NCI-H82 treated with DMSO at 0.1 percent for 48 hours (cell line): ENCODE results near the gene ZKSCAN3.
A peak's percentile ranks its signal among the peaks of the same experiment; 100 is the strongest.
"Not testable (repeated sequence)": the region's sequence is repeated elsewhere in the genome, so short reads cannot be mapped to it uniquely, and the experiment has no call there.

Experiments used
- DNase-seq: peaks from one replicate; lab custom pipeline; 2025; ENCODE audit not compliant: unreplicated experiment; lab: John Stamatoyannopoulos, UW

Gene ZKSCAN3

DNA sequence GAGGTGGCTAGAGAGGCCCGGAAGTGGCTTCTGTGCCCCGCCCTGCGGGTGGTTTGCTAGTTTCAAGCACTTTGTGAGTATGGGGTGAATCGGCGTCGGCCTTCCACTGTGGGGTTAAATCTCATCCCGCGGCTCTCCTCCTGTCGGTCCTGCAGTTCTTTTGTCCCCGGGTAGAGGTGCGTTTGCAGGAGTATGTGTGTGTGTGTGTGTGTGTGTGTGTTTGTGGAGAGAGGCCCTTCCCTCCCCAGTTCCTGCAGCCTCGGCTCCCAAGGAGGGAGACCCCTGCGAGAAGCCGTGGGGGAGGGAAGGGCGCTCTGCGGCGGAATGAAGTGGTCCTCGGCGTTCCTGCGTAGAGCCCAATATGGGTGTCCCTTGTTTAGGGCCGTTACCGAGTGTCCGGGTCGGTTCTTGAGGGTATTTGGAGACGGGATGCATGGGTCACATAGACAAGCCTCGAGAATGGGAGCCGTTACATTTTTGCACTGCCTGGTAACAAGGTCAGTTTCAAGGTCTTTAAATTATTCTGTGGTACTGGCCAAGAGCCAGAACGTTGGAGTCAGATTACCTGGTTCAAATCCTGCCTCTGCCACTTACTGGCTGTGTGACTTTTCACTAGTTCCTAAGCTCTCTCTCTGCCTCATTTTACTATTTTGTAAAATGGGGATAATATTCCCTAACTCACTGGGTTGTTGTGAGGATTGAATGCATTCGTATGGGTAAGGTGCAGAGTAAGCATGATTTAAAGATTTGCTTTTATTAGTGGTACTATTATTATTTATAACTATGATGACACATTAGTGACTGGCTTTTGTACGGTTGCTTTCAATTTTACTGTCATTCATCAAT, at the start of gene ZKSCAN3:
ZKSCAN3 (plus strand) TSS at position 56 of the 846 bp plus-strand sequence. CDS start 9,640 bp downstream, outside the sequence.
- DNase-seq = peak; percentile 69

DNA sequence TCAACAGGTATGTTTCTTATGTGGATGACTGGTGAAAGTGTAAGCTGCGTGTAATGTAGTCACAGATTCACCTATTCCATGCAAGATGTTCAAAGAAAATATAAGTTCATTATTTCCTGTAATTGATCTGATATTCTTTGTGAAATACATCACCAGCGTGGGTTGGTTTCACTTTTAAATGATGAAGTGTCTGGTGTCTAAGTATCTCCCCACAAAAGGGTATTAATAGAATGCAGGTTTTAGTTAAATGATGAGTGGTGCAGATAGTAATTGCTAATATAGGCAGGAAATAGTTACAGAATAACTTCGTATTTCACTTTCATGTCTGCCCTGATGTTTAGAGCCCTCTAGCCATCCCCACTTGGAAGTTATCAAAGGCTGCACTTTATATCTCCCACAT, 46.2 kb upstream of the ZKSCAN3 start:
- no peak for DNase-seq

DNA sequence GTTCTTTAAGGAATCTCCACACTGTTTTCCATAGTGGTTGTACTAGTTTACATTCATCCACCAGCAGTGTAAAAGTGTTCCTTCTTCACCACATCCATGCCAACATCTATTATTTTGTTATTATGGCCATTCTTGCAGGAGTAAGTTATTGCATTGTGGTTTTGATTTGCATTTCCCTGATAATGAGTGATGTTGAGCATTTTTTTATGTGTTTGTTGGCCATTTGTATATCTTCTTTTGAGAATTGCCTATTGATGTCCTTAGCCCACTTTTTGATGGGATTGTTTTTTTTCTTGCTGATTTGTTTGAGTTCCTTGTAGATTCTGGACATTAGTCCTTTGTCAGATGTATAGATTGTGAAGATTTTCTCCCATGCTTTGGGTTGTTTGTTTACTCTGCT, 43.4 kb upstream of the ZKSCAN3 start:
- DNase-seq = not testable (repeated sequence)

DNA sequence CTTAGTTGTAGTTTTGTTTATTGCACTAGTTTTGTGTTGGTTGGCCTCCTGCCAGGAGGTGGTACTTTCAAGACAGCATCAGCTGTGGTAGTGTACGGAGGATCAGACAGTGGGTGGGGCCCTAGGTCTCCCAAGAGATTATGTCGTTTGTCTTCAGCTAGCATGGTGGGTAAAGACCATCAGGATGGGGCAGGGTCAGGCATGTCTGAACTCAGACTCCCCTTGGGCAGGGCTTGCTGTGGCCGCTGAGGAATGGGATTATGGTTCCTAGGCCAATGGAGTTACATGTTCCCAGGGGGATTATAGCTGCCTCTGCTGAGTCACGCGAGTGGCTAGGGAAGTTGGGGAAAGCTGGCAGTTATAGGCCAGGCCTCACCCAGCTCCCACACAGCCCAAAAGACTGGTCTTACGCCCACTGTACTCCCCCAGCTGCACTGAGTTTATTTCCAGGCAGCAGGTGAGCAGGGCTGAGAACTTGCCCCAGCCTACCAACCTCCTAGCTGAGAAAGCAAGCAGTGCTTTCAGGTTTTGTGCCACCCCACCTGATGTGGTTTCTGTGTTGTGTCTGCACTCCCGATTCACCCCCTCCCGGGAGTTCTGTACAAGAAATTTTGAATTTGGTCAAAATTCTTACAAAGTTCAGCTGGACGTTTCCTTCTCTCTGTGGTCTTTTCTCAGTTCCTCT, 38.5 kb upstream of the ZKSCAN3 start:
- peak; percentile 82 for DNase-seq

DNA sequence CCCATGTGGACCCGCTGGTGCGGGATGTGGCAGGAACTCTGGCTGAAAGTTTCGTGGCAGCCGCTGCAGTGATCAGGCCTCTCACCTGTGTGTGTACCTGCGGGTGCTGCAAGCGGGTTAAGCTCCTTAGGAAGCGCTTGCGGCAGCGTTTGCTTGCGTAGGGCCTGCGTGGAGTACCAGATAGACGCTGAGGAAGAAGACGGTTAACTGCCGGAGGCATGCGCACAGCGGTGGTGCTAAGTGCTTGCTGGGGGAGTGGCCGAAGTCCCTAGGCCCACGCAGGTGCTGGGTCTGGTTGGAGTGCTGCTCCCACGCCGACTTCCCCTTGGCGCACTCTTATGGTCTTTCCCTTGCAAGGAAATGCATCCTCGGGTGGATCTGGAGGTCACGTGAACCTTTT, 36.8 kb upstream of the ZKSCAN3 start:
- DNase-seq = no peak

DNA sequence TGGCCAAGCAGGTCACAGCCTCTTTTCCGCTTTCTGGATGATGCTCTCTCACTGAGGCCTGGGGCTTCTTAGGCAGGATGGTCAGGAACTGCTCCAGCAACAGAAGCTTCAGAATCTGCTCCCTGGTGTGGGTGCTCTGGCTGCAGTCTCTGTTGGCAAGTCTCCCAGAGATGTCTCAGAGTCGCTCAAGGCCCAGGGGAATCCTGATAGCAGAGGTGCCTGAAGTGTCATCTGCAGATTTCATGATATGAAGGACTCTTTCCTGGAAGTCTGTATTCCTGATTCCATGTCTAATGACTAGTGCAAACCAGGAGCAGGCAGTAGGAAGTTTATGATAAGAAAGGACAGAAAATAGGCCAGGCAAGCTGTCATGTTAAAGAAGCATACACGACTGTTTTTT, 34.1 kb upstream of the ZKSCAN3 start:
- DNase-seq = no peak

DNA sequence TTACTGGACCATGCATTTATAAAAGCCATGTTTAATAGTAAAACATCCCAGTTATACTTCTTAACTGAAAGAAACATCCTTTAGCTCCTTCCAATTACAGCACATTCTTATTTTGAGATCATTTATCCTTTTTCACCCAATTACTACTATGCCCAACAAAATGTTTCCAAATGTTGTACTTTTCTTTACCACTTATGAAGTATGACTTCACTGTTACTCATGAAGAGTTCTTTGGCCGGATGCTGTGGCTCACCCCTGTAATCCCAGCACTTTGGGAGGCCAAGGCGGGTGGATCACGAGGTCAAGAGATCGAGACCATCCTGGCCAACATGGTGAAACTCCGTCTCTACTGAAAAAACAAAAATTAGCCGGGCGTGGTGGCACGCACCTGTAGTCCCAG, 31.9 kb upstream of the ZKSCAN3 start:
- not testable (repeated sequence) for DNase-seq

DNA sequence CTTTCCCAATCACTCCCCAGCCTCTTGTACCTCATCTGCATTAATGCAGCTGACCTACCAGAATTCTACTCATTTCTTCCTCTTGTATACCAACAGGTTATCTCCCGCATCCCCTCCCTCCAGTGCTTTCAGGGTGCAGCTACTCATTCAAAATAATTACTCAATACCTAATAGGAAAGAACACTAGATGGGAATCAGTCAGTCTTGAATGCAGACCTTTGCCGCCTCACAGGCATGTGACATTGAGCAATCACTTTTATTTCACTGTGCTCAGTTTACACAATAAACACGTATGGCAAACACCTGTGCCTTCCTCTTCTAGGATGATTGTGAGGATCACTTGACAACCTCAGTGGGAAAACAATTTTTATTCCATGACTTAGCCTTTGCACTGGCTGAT, 27.1 kb upstream of the ZKSCAN3 start:
- no peak for DNase-seq

DNA sequence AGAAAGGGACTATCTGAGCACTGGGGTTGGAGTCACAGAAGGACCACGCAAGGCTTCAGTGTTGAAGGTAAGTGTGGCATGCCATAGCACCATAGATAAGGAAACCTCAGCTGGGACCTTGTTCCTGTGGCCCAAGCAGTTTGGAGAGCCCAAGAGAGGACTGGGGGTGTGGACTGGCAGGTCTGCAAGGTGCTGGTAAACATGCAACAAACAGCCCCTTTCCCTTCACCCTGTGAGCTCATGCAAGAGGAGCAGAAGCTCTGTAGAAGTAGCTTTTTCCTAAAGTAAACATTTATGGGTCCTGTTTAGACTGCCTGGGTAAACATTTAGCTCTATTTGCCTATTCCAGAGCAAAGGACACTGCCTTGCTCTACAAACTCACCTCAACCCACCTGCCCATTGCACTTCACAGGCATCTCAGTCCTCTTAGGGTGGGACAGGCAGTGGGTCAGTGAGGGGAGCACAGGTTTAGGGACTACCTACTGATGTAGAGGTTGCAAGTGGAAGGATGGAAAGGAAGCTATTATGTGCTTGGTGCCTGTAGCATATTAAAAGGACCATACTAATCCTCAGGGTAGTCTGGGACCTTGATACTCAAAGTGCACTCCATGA, 25.8 kb upstream of the ZKSCAN3 start:
- DNase-seq = no peak

DNA sequence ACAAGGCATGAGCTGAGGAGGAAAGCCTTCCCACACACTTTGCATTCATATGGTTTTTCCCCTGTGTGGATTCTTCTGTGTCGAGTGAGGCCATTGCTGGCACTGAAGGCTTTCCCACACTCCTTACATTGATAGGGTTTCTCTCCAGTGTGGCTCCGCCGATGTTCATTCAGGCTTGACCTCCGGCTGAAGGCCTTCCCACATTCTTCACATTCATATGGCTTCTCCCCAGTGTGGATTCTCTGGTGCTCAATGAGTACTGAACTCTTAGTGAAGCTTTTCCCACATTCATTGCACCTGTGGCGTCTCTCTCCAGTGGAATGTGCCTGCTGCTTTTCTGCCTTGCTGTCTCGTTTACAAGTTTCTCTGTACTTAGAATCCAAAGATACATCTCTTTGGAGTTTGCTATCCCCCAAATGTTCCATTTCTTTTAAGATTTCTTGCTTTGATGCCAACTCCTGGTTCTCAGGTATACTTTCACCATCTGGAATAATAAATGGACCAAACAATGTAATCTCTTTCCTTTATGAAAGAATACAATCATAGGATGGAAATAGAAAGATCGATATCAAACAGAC, 23.3 kb upstream of the ZKSCAN3 start:
- DNase-seq = no peak

DNA sequence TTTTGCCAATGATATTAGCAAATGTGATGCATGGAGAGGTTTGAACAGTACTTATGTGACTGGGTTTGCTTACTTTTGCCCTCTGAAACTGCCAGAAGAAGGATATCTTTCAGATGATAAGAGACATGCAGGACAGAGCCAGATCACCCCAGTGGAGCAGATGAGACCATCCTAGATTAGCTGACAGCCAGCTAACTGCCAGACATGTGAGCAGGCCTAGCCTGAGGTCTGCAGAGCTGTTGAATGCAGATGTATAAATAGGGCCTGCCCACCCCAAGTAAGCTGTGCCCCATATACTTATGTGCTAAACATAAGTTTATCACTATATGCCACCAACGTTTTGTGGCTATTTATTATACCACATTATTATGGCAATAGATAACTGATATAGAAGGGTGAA, 19.7 kb upstream of the ZKSCAN3 start:
- DNase-seq = no peak

DNA sequence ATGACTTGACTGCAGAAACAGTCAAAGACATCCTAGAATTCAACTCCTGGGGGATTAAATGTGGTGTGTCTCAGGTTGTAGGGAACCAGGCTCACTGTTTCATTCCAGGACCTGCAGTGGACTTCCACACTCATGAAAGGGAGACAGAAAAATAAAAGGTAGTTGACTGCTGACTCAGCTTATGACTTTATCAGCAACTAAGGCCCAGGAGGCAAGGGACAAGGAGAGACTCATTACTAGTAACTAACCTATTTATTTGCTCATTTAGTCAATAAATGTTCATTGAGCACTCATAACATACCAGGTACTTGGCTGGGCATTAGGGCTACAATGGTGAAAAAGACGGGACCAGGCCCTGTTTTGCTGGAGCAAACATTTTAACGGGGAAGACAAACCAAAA, 16.7 kb upstream of the ZKSCAN3 start:
- DNase-seq = no peak

DNA sequence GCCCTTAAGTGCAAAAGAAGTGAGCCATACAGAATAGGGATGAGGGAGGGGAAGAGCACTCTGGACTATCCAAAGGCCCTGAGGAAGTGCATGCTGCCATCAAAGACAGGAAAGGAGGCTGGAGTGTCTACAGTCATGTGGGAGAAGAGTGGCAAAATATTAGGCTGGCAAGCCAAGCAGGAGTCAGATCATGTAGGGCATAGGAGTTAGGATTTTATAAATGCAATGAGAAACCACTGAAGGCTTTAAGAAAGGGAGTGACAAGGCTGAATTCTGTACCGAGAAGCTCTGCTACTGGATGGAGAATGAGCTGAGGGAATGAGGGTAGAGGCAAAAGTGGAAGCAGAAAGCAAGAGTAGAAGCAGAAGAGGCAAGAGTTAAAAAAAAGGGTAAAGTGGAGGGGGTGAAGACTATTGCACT, 16.1 kb upstream of the ZKSCAN3 start:
- no peak for DNase-seq

DNA sequence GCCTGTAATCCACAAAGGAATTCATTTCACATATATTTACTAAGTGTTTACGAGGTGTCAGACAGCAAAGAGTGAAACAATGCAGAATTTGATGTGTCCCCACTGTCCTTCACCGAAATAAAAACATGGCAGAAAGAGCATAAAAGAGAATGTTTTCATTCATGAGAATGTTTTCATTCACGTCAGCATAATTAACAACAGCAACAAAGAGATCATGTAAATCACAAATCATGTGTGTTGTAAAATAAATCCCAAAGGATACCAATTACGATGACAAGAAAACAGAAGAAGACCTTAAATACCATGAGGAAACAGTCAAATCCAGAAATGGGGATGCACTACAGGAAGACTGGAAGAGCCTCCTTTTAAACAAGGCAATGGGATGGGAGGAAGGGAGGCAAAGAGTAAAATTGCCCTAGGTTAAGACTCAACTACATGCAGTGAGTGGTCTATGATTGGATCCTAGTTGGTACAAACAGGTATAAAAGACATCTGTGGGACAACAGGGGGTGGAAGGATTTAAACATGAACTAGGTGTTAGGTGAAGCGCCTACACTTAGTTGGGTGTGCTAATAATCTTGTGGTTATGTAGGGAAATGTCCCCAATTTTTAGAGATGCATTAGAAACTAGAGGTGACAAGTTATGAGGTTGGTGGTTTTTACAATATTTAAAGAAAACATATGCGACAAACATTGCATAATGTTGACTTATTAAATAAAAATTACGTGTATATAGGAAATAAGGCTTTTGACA, 15.3 kb upstream of the ZKSCAN3 start:
- DNase-seq = no peak

DNA sequence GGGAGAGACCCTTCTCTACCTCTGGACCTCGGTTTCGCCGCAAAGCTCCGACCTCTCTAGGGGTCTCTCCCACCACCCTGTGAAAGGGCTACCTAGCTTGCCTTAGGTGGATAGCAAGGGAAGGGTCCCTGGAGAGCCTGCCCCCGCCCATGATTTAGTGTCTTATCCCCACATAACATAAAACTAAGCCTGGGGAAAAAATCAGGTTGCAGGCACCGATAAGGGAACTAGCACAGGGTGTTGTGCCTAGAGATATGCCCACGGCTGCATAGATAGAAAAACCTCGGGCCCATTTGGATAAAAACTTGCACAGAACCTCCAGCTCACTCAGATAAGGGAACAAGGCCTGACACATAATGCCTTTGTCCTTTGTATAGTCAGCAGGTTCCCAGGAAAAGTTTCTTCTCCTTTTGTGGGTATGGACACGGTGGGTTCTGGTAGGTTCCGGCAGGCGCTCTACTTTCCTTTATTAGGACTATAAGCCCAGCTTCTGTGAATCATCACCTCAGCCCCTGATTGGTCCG, 14.6 kb upstream of the ZKSCAN3 start:
- no peak for DNase-seq

DNA sequence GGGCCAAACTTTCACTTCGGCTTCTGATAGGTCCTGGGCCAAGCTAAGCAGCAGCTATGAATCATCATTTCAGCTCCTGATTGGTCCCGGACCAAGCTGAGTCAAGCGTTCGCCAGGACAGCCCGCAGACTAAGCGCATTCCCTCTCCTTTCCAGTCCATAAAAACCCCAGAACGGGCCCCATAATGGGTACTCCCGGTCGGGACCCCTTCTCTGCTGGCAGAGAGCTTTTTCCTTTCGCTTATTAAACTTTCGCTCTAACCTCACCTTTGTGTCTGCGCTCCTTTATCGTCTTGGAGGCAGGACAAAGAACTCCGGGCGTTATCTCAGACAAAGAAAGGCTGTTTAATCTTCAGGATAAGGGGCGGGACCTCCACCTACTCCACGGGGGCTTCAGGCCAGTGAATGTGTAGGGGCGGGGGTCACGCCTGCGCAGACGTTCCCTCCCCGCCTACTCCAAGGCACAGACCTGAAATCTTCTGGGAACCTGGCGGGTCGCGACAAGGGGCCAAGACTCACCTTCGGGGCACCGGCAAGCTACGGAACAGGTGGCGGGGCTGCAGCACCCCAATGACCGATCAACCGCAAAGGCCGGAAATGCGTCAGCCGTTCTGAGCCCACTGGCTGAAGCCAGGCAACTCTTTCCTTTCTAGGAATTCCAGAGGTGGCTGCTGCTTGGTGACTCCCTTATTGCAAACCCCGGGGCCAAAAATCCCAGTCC, 14.0 kb upstream of the ZKSCAN3 start, which contains the start of gene ZSCAN31:
ZSCAN31 (minus strand) TSS at position 585 of the 720 bp plus-strand sequence. CDS start 6,465 bp downstream, outside the sequence.
- peak; percentile 92 for DNase-seq

DNA sequence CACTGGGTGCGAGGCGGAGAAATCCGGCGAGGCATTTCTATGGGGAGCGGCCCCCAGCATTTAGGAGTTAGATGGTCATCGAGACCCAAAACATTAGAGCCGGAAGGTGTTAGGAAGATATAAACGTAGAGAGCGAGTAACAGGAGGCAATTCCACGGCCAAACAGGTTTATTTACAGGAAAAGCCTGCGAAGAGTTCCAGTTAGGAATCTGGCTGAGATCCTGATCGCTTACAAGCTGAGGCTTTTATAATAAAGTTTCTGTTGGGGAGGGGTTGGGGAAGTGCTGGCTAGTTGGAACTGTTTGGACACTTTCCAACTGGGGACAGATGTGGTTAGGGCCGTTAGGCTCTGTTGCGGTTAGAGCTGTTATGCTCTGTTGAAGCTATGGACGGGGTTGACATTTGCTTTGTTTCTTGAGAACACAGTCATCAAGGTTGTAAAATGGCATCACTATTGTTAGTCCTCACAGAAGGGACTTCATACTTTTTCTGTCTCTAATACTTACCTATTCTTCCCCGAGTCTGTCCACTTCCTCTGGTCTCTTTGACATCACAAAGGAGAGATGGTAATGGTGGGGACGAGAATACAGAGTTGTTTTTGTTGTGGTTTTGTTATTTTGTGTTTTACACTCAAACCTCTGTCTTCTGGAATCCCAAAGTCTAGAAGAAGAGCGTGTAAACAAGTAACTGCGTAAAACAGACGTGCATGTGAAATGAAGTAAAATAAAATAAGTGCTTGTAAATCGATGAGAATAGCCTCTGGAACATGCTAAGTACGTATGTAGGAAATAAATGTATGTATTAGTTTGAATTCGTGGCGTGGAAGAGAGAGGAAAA, 13.2 kb upstream of the ZKSCAN3 start:
- peak; percentile 12 for DNase-seq

DNA sequence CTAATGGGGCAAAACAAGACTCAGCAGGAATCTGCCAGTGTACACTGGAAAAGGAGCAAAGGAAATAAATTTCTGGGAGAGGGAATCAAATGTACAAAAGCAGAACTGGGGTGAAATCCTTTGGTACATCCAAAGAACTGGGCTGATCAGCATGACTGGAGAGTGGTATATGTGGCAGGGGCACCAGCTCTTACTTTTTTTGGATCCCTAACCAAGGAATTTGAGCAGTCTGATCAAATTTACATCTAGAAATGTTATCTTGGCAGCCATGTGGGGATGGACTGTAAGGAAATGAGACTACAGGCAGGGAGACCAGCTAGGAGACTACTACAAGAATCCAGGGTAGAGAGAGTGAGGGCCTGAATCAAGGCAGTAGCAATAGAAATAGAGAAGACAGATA, 12.6 kb upstream of the ZKSCAN3 start:
- DNase-seq = no peak
